Endothelial cell of umbilical vein (primary cell): ENCODE measurements around the gene DBR1.

Experiments
- EZH2 ChIP-seq: IDR thresholded peaks from 2 replicates; pipeline ENCODE4 v1.6.1; 2012; ENCODE audit warnings: borderline replicate concordance, low read depth, mild to moderate bottlenecking, moderate library complexity, low read length, inconsistent platforms; ENCODE audit not compliant: severe bottlenecking
- FOS ChIP-seq: IDR thresholded peaks from 2 replicates; pipeline ENCODE4 v1.6.1; 2011; ENCODE audit warnings: mild to moderate bottlenecking, low read length, moderate library complexity, borderline replicate concordance; ENCODE audit not compliant: insufficient read depth
- POLR2A ChIP-seq: IDR thresholded peaks from 2 replicates; pipeline ENCODE4 v1.6.1; 2012; ENCODE audit warnings: low read depth, mild to moderate bottlenecking, control low read depth, low read length
- TF ChIP-seq, protein P1 (sequence below), 2 donors: IDR thresholded peaks; 1 replicate in 1 of 2; 2 replicates in 1 of 2; pipeline ENCODE4 v1.5.1; 2011; ENCODE audit warnings: low read length in 2 of 2, mild to moderate bottlenecking in 2 of 2, moderate library complexity in 2 of 2, control low read depth in 1 of 2, inconsistent platforms in 1 of 2, low read depth in 1 of 2; ENCODE audit not compliant: insufficient read depth in 1 of 2; ENCODE audit errors: extremely low read depth in 1 of 2
- TF ChIP-seq, protein P2 (sequence below): IDR thresholded peaks from 2 replicates; pipeline ENCODE4 v1.6.1; 2011; ENCODE audit not compliant: insufficient read depth, insufficient read length

GRCh38 chr3:138124706-138125355 is 49.9 kb downstream of the DBR1 start:
- TF ChIP-seq, protein P1, sequence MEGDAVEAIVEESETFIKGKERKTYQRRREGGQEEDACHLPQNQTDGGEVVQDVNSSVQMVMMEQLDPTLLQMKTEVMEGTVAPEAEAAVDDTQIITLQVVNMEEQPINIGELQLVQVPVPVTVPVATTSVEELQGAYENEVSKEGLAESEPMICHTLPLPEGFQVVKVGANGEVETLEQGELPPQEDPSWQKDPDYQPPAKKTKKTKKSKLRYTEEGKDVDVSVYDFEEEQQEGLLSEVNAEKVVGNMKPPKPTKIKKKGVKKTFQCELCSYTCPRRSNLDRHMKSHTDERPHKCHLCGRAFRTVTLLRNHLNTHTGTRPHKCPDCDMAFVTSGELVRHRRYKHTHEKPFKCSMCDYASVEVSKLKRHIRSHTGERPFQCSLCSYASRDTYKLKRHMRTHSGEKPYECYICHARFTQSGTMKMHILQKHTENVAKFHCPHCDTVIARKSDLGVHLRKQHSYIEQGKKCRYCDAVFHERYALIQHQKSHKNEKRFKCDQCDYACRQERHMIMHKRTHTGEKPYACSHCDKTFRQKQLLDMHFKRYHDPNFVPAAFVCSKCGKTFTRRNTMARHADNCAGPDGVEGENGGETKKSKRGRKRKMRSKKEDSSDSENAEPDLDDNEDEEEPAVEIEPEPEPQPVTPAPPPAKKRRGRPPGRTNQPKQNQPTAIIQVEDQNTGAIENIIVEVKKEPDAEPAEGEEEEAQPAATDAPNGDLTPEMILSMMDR (IDR thresholded peaks at IDR 0.05; ENCODE audit: extremely low read depth in 1 of 2, insufficient read depth in 1 of 2, low read depth in 1 of 2, low read length in 2 of 2) = no peak
- no peak for TF ChIP-seq POLR2A
- TF ChIP-seq FOS = no peak
- TF ChIP-seq EZH2 = no peak
- TF ChIP-seq, protein P2, sequence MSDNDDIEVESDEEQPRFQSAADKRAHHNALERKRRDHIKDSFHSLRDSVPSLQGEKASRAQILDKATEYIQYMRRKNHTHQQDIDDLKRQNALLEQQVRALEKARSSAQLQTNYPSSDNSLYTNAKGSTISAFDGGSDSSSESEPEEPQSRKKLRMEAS = no peak
